WERI-Rb-1 (cell line): Measurements from ENCODE around the gene ANKRD44.

ENCODE experiments used
- DNase-seq: peaks from one replicate; pipeline ENCODE4 v3.0.0-alpha.2; 2020
- H3K27ac ChIP-seq: fragments of 250-450 bp; sonication (Bioruptor Pico); 2 replicates; pipeline ENCODE4 v1.5.1; 2020; ENCODE audit warnings: mild to moderate bottlenecking, moderate library complexity
- H3K27me3 ChIP-seq: fragments of 250-450 bp; sonication (Bioruptor Pico); 2 replicates; pipeline ENCODE4 v1.5.1; 2021; ENCODE audit warnings: mild to moderate bottlenecking, low read depth, moderate library complexity; ENCODE audit not compliant: insufficient read depth, severe bottlenecking
- H3K36me3 ChIP-seq: fragments of 250-450 bp; sonication (Bioruptor Pico); 2 replicates; pipeline ENCODE4 v1.5.1; 2020; ENCODE audit warnings: mild to moderate bottlenecking, moderate library complexity
- H3K4me3 ChIP-seq: 2 replicates; pipeline ENCODE4 v1.5.1; 2011; ENCODE audit warnings: low read depth, mild to moderate bottlenecking, control low read depth, low read length
- H3K9me3 ChIP-seq: fragments of 250-450 bp; sonication (Bioruptor Pico); 2 replicates; pipeline ENCODE4 v1.5.1; 2021; ENCODE audit warnings: mild to moderate bottlenecking, moderate library complexity; ENCODE audit not compliant: severe bottlenecking
- CTCF ChIP-seq: IDR thresholded peaks from 2 replicates; pipeline ENCODE4 v1.5.1; 2011; ENCODE audit warnings: low read depth, mild to moderate bottlenecking, control low read depth, inconsistent platforms, low read length

Gene ANKRD44

GRCh38 chr2:197148401-197148800 is 162.2 kb downstream of the ANKRD44 start:
- Histone ChIP-seq H3K9me3 (no peaks in the 10 kb centered on the region), H3K36me3 (no peaks in the 10 kb centered on the region), H3K27ac (no peak overlapping the region), H3K4me3 (no peak overlapping the region), H3K27me3 (no peaks in the 10 kb centered on the region)
- TF ChIP-seq CTCF = no peak
- no peak for DNase-seq

GRCh38 chr2:197147942-197148341 is 162.6 kb downstream of the ANKRD44 start:
- Histone ChIP-seq H3K9me3 (no peaks in the 10 kb centered on the region), H3K27me3 (no peaks in the 10 kb centered on the region), H3K4me3 (no peak overlapping the region), H3K27ac (no peak overlapping the region), H3K36me3 (no peaks in the 10 kb centered on the region)
- no peak for TF ChIP-seq CTCF
- DNase-seq = no peak

GRCh38 chr2:197146995-197147394 is 163.6 kb downstream of the ANKRD44 start:
- Histone ChIP-seq H3K9me3 (no peaks in the 10 kb centered on the region), H3K27me3 (no peaks in the 10 kb centered on the region), H3K27ac (no peak overlapping the region), H3K4me3 (no peak overlapping the region), H3K36me3 (no peaks in the 10 kb centered on the region)
- DNase-seq = no peak
- TF ChIP-seq CTCF = no peak

- Histone ChIP-seq H3K4me3 (no peak overlapping the region), H3K27ac (no peak overlapping the region), H3K9me3 (no peaks in the 10 kb centered on the region), H3K27me3 (no peaks in the 10 kb centered on the region), H3K36me3 (no peaks in the 10 kb centered on the region)
- TF ChIP-seq CTCF = no peak
- DNase-seq = no peak
Measured at GRCh38 chr2:197145471-197146056, 165.0 kb downstream of the ANKRD44 start.

- H3K9me3 ChIP-seq = no peaks in the 10 kb centered on the region
- no peak overlapping the region for H3K4me3 ChIP-seq
- no peaks in the 10 kb centered on the region for H3K36me3 ChIP-seq
- DNase-seq = no peak
- no peaks in the 10 kb centered on the region for H3K27me3 ChIP-seq
- no peak for TF ChIP-seq CTCF
- no peak overlapping the region for H3K27ac ChIP-seq
Measured at GRCh38 chr2:197144183-197144582, 166.4 kb downstream of the ANKRD44 start.

- H3K4me3 ChIP-seq = no peak overlapping the region
- H3K27me3 ChIP-seq = no peaks in the 10 kb centered on the region
- DNase-seq = no peak
- H3K9me3 ChIP-seq = no peaks in the 10 kb centered on the region
- H3K27ac ChIP-seq = no peak overlapping the region
- TF ChIP-seq CTCF = no peak
- no peaks in the 10 kb centered on the region for H3K36me3 ChIP-seq
Measured at GRCh38 chr2:197141702-197142473, 168.7 kb downstream of the ANKRD44 start.
